Measurements from ENCODE around the gene RNF224. TPM values are rescaled to one million over a fixed set of nuclear protein-coding genes. Genes with fewer than 3 reads are reported as not detected.

Gene RNF224
- polyA plus RNA-seq, 2 of the 4 experiments (the other 2 are of a cell fraction): 0.04 TPM; not detected in 1

- POLR2A ChIA-PET: interaction anchor here (1.1 kb wide), 1 partner anchor 9 kb away, joined by 3 read pairs; no protein-coding TSS in a partner anchor
- no peak for DNase-seq (ENCODE audit: low read depth in 1 of 2, low spot score in 1 of 2)
- H3K27ac ChIP-seq: no peak overlapping the region
- H3K9me3 ChIP-seq: no peaks in the 10 kb centered on the region
- 77% methylated on average over 14 of the region's 15 CpGs for WGBS (ENCODE audit: missing lambda C conversion rate)
- FAIRE-seq: no peak
- H3K4me1 ChIP-seq: peaks cover 26% of the 10 kb centered on the region
- ATAC-seq: no peak
- CTCF ChIA-PET: interaction anchor here (1.3 to 13.1 kb wide), 3 partner anchors 7 to 176 kb away, joined by 3 to 236 read pairs (median 5); partner anchors contain the start of gene NELFB
- H3K4me2 ChIP-seq: peak overlapping the region; percentile 98; the same call in 2 of the 3 replicates
- H3K4me3 ChIP-seq: 0 out of 3 replicates have a peak overlapping the region, but pooled peaks have one; percentile 8
- TF ChIP-seq NR3C1 (IDR thresholded peaks at IDR 0.05) (no peak), ZC3H11A (IDR thresholded peaks at IDR 0.05) (no peak), CEBPB (IDR thresholded peaks at IDR 0.05) (no peak), HEYL (CRISPR knock-in tag; IDR thresholded peaks at IDR 0.05) (no peak), USF2 (IDR thresholded peaks at IDR 0.05) (no peak), RNF2 (IDR thresholded peaks at IDR 0.05; ENCODE audit: borderline replicate concordance, low read depth) (no peak), RFX5 (IDR thresholded peaks at IDR 0.05) (no peak), GATA3 (IDR thresholded peaks at IDR 0.05; ENCODE audit: borderline replicate concordance) (no peak; the same call in 1 of the 2 replicates), RAD21 (conservative IDR thresholded peaks at IDR 0.05 in 1 of 2, IDR thresholded peaks at IDR 0.05 in 1 of 2) (no peak), EP300 (IDR thresholded peaks at IDR 0.05) (no peak), E2F6 (IDR thresholded peaks at IDR 0.05; ENCODE audit: borderline replicate concordance, low read depth) (no peak), ZNF302 (CRISPR knock-in tag; IDR thresholded peaks at IDR 0.05) (no peak), FOXS1 (CRISPR knock-in tag; IDR thresholded peaks at IDR 0.05) (no peak), PHF8 (IDR thresholded peaks at IDR 0.05; ENCODE audit: borderline replicate concordance, low read depth) (no peak), ESRRA (IDR thresholded peaks at IDR 0.05; ENCODE audit: borderline replicate concordance, low read length) (no peak), RCOR1 (IDR thresholded peaks at IDR 0.05; ENCODE audit: low read depth, low read length) (no peak), RARB (CRISPR knock-in tag; IDR thresholded peaks at IDR 0.05) (no peak; the same call in 1 of the 2 replicates), ATOH8 (CRISPR knock-in tag; IDR thresholded peaks at IDR 0.05; ENCODE audit: low read depth) (no peak), FOSL2 (IDR thresholded peaks at IDR 0.05) (no peak), FOSL2 (CRISPR knock-in tag; IDR thresholded peaks at IDR 0.05) (no peak), HOXB5 (CRISPR knock-in tag; IDR thresholded peaks at IDR 0.05) (no peak), KDM1A (IDR thresholded peaks at IDR 0.05; ENCODE audit: low read depth) (no peak), MYC (IDR thresholded peaks at IDR 0.05; ENCODE audit: borderline replicate concordance, low read length) (no peak), CHD4 (IDR thresholded peaks at IDR 0.05; ENCODE audit: borderline replicate concordance) (no peak), FOSB (CRISPR knock-in tag; IDR thresholded peaks at IDR 0.05) (no peak; the same call in 1 of the 2 replicates), ZFP36 (IDR thresholded peaks at IDR 0.05; ENCODE audit: borderline replicate concordance, partially characterized antibody) (no peak), HMGXB4 (CRISPR knock-in tag; IDR thresholded peaks at IDR 0.05; ENCODE audit: borderline replicate concordance) (no peak), CTCF (IDR thresholded peaks at IDR 0.05) (no peak), POLR2AphosphoS2 (conservative IDR thresholded peaks at IDR 0.05; ENCODE audit: low read length) (peak; percentile 98), CBX8 (IDR thresholded peaks at IDR 0.05) (no peak), TP53 (CRISPR knock-in tag; IDR thresholded peaks at IDR 0.05) (peak; percentile 70), ELK1 (IDR thresholded peaks at IDR 0.05; ENCODE audit: low read depth, low read length) (no peak), HDAC2 (IDR thresholded peaks at IDR 0.05) (no peak), JUN (IDR thresholded peaks at IDR 0.05) (peak in 1 of 2 experiments; percentile 89; a peak in 4 of 5 replicates)
Observed at GRCh38 chr9:137243626-137244485, 16.6 kb downstream of the RNF224 start.
